ENCODE data around the gene GEN1. TPM values are rescaled to one million over a fixed set of nuclear protein-coding genes. Genes with fewer than 3 reads are reported as not detected.

Gene GEN1
- total and polyA plus RNA-seq, 2 of the 4 experiments (the other 2 are of a cell fraction): 7.9 to 8.3 TPM

DNA sequence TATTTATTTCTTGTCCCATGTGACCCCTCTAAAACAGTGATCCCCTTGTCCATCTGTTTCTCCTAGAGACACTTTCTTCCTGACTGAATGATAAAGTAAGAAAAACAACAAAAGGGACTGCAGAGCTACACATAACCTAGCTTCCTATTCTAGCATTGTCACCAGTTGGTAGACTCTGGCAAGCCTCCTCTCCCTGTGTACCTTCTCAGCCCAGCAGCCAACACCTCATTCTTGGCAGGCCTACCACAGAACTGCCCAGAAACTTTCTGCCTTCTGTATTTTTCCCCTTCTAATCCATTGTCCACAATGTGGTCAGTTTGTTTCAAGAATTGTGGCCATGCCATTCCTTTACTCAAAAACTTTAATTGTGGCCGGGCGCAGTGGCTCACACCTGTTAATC, 13.7 kb upstream of the GEN1 start:
- in situ Hi-C loops (cut with MboI; ENCODE audit: low sequenced_read_pairs): no loop called here
- Histone ChIP-seq H2AK9ac (replicated peaks; ENCODE audit: low read depth, low read length, poor library complexity) (no peak overlapping the region), H3K36me3 (ENCODE audit: control insufficient read depth, insufficient read depth, low read length) (peaks cover 9% of the 10 kb centered on the region; the same call in 1 of the 2 replicates), H2BK120ac (ENCODE audit: low read depth, low read length) (no peak overlapping the region), H3K9me1 (ENCODE audit: insufficient read depth, low read length) (peaks cover 5% of the 10 kb centered on the region; the same call in 1 of the 2 replicates), H3K9me3 (ENCODE audit: control insufficient read depth, insufficient read depth, low read length) (no peaks in the 10 kb centered on the region), H4K5ac (ENCODE audit: low read depth, low read length) (no peak overlapping the region), H3K27ac (ENCODE audit: insufficient read depth, low read length) (no peak overlapping the region), H3K56ac (ENCODE audit: extremely low read depth, insufficient read depth, low read length) (no peak overlapping the region), H2BK20ac (ENCODE audit: low read depth, low read length) (no peak overlapping the region), H2AK5ac (ENCODE audit: low read depth, low read length) (no peak overlapping the region), H3K23ac (ENCODE audit: low read depth, low read length) (no peak overlapping the region), H3K4me3 (ENCODE audit: insufficient read depth, low read depth, low read length) (no peak overlapping the region), H3K27me3 (ENCODE audit: control insufficient read depth, insufficient read depth, low read length) (no peaks in the 10 kb centered on the region), H4K8ac (ENCODE audit: low read depth in 2 of 2, low read length in 2 of 2) (no peak overlapping the region), H2BK5ac (ENCODE audit: low read depth, low read length, poor library complexity, severe bottlenecking) (no peak overlapping the region), H4K91ac (ENCODE audit: insufficient read depth, low read depth, low read length) (no peak overlapping the region), H3K4ac (ENCODE audit: low read depth, low read length) (no peak overlapping the region), H3K79me1 (ENCODE audit: low read depth in 1 of 2, low read length in 2 of 2) (peaks cover 18 to 22% of the 10 kb centered on the region in 2 experiments), H2BK15ac (ENCODE audit: low read depth, low read length) (no peak overlapping the region), H4K20me1 (ENCODE audit: insufficient read depth, low read length) (no peaks in the 10 kb centered on the region), H3K9ac (ENCODE audit: low read depth, low read length) (no peak overlapping the region), H3K4me1 (ENCODE audit: control insufficient read depth, insufficient read depth, low read length) (peaks cover 9% of the 10 kb centered on the region), H3K14ac (replicated peaks; ENCODE audit: low read depth, low read length) (no peak overlapping the region), H3K18ac (ENCODE audit: low read depth, low read length) (no peak overlapping the region), H2AFZ (replicated peaks; ENCODE audit: low read length, poor library complexity) (no peak overlapping the region), H3K4me2 (ENCODE audit: low read depth, low read length) (no peak overlapping the region)
- dilution Hi-C loops (cut with HindIII; ENCODE audit: low sequenced_read_pairs, unreplicated experiment): no loop called here
- no peak for ATAC-seq (ENCODE audit: low read depth)
- intact Hi-C loops (cut with micrococcal nuclease): no loop called here
- TF ChIP-seq POLR2A (IDR thresholded peaks at IDR 0.05; ENCODE audit: low read depth, low read length) (no peak), RFX5 (IDR thresholded peaks at IDR 0.05; ENCODE audit: low read depth, low read length) (no peak), FOS (IDR thresholded peaks at IDR 0.05; ENCODE audit: low read depth, low read length) (no peak), RCOR1 (IDR thresholded peaks at IDR 0.05; ENCODE audit: insufficient replicate concordance, low read length) (no peak), CHD1 (IDR thresholded peaks at IDR 0.05; ENCODE audit: low read depth, low read length) (no peak), SMC3 (IDR thresholded peaks at IDR 0.05; ENCODE audit: low read depth, low read length) (no peak), CEBPB (IDR thresholded peaks at IDR 0.05; ENCODE audit: low read depth, low read length) (no peak), BHLHE40 (IDR thresholded peaks at IDR 0.05; ENCODE audit: low read depth, low read length) (no peak), MAZ (IDR thresholded peaks at IDR 0.05; ENCODE audit: borderline replicate concordance, low read depth, low read length) (no peak), MAFK (IDR thresholded peaks at IDR 0.05; ENCODE audit: low read depth, low read length) (no peak), RAD21 (IDR thresholded peaks at IDR 0.05; ENCODE audit: low read length) (no peak), NFE2L2 (IDR thresholded peaks at IDR 0.05; ENCODE audit: low read depth, low read length) (no peak), MXI1 (IDR thresholded peaks at IDR 0.05; ENCODE audit: borderline replicate concordance, low read depth, low read length) (no peak)
- TF ChIP-seq, protein P1, sequence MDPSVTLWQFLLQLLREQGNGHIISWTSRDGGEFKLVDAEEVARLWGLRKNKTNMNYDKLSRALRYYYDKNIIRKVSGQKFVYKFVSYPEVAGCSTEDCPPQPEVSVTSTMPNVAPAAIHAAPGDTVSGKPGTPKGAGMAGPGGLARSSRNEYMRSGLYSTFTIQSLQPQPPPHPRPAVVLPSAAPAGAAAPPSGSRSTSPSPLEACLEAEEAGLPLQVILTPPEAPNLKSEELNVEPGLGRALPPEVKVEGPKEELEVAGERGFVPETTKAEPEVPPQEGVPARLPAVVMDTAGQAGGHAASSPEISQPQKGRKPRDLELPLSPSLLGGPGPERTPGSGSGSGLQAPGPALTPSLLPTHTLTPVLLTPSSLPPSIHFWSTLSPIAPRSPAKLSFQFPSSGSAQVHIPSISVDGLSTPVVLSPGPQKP (IDR thresholded peaks at IDR 0.05; ENCODE audit: borderline replicate concordance, low read depth, low read length): no peak
- TF ChIP-seq, protein P2, sequence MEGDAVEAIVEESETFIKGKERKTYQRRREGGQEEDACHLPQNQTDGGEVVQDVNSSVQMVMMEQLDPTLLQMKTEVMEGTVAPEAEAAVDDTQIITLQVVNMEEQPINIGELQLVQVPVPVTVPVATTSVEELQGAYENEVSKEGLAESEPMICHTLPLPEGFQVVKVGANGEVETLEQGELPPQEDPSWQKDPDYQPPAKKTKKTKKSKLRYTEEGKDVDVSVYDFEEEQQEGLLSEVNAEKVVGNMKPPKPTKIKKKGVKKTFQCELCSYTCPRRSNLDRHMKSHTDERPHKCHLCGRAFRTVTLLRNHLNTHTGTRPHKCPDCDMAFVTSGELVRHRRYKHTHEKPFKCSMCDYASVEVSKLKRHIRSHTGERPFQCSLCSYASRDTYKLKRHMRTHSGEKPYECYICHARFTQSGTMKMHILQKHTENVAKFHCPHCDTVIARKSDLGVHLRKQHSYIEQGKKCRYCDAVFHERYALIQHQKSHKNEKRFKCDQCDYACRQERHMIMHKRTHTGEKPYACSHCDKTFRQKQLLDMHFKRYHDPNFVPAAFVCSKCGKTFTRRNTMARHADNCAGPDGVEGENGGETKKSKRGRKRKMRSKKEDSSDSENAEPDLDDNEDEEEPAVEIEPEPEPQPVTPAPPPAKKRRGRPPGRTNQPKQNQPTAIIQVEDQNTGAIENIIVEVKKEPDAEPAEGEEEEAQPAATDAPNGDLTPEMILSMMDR (conservative IDR thresholded peaks at IDR 0.05; ENCODE audit: low read depth, low read length): no peak
- TF ChIP-seq, protein P3, sequence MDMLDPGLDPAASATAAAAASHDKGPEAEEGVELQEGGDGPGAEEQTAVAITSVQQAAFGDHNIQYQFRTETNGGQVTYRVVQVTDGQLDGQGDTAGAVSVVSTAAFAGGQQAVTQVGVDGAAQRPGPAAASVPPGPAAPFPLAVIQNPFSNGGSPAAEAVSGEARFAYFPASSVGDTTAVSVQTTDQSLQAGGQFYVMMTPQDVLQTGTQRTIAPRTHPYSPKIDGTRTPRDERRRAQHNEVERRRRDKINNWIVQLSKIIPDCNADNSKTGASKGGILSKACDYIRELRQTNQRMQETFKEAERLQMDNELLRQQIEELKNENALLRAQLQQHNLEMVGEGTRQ (IDR thresholded peaks at IDR 0.05; ENCODE audit: low read depth, low read length): no peak
- BruUV-seq (replicated peaks): no TSS peak
- CTCF ChIA-PET: interaction anchor here (1.1 kb wide), 1 partner anchor 11 kb away, joined by 6 read pairs; no protein-coding TSS in a partner anchor
- no peak for DNase-seq
- no CpG with 5 or more reads among the region's 2 CpGs for WGBS, 2 experiments (ENCODE audit: extremely low coverage in 2 of 2, insufficient read length in 1 of 2)
- POLR2A ChIA-PET (ENCODE audit: unreplicated experiment): no interaction called here
